A673 (cell line): ENCODE data around the gene NPPA.

ENCODE experiments used
- EZH2 ChIP-seq: fragments of 200-600 bp; sonication (generic); IDR thresholded peaks from 2 replicates; pipeline ENCODE4 v1.6.1; 2017; ENCODE audit warnings: borderline replicate concordance, low read depth, mild to moderate bottlenecking, mixed read lengths, antibody characterized with exemption, low read length; ENCODE audit not compliant: poor library complexity, severe bottlenecking
- TF ChIP-seq, protein P1 (sequence below): fragments of 300-800, 200-600 bp; sonication (generic); conservative IDR thresholded peaks from 2 replicates; pipeline ENCODE4 v1.5.1; 2017; ENCODE audit warnings: low read depth, mild to moderate bottlenecking, antibody characterized with exemption, low read length, moderate library complexity, mixed read lengths

DNA sequence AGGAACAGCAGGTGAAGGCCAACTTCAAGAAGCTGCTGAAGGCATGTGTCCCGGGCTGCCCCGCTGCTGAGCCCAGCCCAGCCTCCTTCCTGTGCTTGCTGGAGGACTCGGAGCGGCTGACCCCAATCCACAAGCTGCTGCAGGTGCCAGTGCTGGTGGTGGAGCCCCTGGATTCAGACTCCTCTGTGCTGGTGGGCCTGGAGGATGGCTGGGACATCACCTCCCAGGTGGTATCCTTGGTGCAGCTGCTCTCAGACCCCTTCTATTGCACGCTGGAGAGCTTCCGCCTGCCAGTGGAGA is 31.3 kb upstream of the NPPA start:
- TF ChIP-seq, protein P1, sequence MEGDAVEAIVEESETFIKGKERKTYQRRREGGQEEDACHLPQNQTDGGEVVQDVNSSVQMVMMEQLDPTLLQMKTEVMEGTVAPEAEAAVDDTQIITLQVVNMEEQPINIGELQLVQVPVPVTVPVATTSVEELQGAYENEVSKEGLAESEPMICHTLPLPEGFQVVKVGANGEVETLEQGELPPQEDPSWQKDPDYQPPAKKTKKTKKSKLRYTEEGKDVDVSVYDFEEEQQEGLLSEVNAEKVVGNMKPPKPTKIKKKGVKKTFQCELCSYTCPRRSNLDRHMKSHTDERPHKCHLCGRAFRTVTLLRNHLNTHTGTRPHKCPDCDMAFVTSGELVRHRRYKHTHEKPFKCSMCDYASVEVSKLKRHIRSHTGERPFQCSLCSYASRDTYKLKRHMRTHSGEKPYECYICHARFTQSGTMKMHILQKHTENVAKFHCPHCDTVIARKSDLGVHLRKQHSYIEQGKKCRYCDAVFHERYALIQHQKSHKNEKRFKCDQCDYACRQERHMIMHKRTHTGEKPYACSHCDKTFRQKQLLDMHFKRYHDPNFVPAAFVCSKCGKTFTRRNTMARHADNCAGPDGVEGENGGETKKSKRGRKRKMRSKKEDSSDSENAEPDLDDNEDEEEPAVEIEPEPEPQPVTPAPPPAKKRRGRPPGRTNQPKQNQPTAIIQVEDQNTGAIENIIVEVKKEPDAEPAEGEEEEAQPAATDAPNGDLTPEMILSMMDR = no peak
- TF ChIP-seq EZH2 = no peak
